GM18517 (cell line): ENCODE data around the gene ANKRD12.
A peak's percentile ranks its signal among the peaks of the same experiment; 100 is the strongest.

ENCODE experiments used
- ATAC-seq: cut with Tn5 transposase; IDR thresholded peaks from one replicate; pipeline ENCODE4 v1.9.1; 2021; ENCODE audit warnings: mild to moderate bottlenecking, moderate library complexity; ENCODE audit not compliant: unreplicated experiment

The ANKRD12 gene

GRCh38 chr18:9281780-9282179 is 145.2 kb downstream of the ANKRD12 start:
- ATAC-seq: no peak

- no peak for ATAC-seq
These were observed 147.2 kb downstream of the ANKRD12 start for GRCh38 chr18:9283791-9284190.

- no peak for ATAC-seq
These were observed 149.0 kb downstream of the ANKRD12 start for GRCh38 chr18:9285604-9286003.

- ATAC-seq: no peak
These were observed 150.5 kb downstream of the ANKRD12 start for GRCh38 chr18:9287036-9287435.

GRCh38 chr18:9289698-9290097 is 153.1 kb downstream of the ANKRD12 start:
- no peak for ATAC-seq

- no peak for ATAC-seq
These were observed 153.6 kb downstream of the ANKRD12 start for GRCh38 chr18:9290156-9290555.

GRCh38 chr18:9292047-9292446 is 155.5 kb downstream of the ANKRD12 start:
- ATAC-seq: no peak

- no peak for ATAC-seq
These were observed 157.4 kb downstream of the ANKRD12 start for GRCh38 chr18:9293948-9294347.

- no peak for ATAC-seq
These were observed 159.8 kb downstream of the ANKRD12 start for GRCh38 chr18:9296233-9297006.

GRCh38 chr18:9297007-9297393 is 160.4 kb downstream of the ANKRD12 start:
- ATAC-seq: no peak

GRCh38 chr18:9304388-9305070 is 167.9 kb downstream of the ANKRD12 start:
- no peak for ATAC-seq

GRCh38 chr18:9319333-9319732 is 182.8 kb downstream of the ANKRD12 start:
- no peak for ATAC-seq

GRCh38 chr18:9321017-9321452 is 184.5 kb downstream of the ANKRD12 start:
- ATAC-seq: no peak

- ATAC-seq: no peak
These were observed 185.2 kb downstream of the ANKRD12 start for GRCh38 chr18:9321736-9322135.

GRCh38 chr18:9322744-9323143 is 186.2 kb downstream of the ANKRD12 start:
- no peak for ATAC-seq

GRCh38 chr18:9323750-9324445 is 187.3 kb downstream of the ANKRD12 start:
- no peak for ATAC-seq

GRCh38 chr18:9325716-9326115 is 189.1 kb downstream of the ANKRD12 start:
- ATAC-seq: no peak

- ATAC-seq: no peak
These were observed 192.2 kb downstream of the ANKRD12 start for GRCh38 chr18:9328776-9329175.

GRCh38 chr18:9329471-9329870 is 192.9 kb downstream of the ANKRD12 start:
- ATAC-seq: no peak

- ATAC-seq: no peak
These were observed 193.8 kb downstream of the ANKRD12 start for GRCh38 chr18:9330419-9330818.

- peak; percentile 52 for ATAC-seq
These were observed 197.1 kb downstream of the ANKRD12 start for GRCh38 chr18:9333441-9334328.
